ENCODE results near the gene PEAK1.
"Not testable (repeated sequence)": the region's sequence is repeated elsewhere in the genome, so short reads cannot be mapped to it uniquely, and the experiment has no call there.

The PEAK1 gene

GRCh38 chr15:77425104-77425503 lies 5.2 kb upstream of the PEAK1 start:
- DNase-seq, result no peak

DNA sequence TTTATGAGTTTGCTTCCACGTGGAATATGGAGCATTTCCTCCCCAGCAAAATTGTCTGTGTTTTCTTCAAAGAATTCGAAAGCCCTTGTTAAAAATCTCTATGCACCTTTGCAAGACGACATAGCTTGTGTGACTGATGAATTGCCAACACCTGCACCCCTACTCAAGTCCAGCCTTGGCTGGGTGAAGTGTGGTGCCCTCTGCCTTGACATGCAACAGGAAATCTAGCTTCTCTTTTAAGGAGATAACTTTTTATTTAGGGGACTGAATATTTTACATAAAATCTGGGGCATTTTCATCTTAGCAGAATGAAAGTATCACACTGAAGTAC lies 1.4 kb upstream of the PEAK1 start:
- DNase-seq, result no peak

- DNase-seq, result peak; percentile 52
Observed at GRCh38 chr15:77420610-77421369, 886 bp upstream of the PEAK1 start, which contains the start of gene HMG20A. TSS of gene HMG20A (plus strand) at chr15:77420888. CDS start at chr15:77458408, 37,520 bp downstream.

- DNase-seq, result peak; percentile 38
Observed at GRCh38 chr15:77418966-77419835, 703 bp downstream of the PEAK1 start.

GRCh38 chr15:77418391-77418965 lies 1.4 kb downstream of the PEAK1 start:
- DNase-seq, result no peak

GRCh38 chr15:77417602-77418001 lies 2.3 kb downstream of the PEAK1 start:
- no peak for DNase-seq

DNA sequence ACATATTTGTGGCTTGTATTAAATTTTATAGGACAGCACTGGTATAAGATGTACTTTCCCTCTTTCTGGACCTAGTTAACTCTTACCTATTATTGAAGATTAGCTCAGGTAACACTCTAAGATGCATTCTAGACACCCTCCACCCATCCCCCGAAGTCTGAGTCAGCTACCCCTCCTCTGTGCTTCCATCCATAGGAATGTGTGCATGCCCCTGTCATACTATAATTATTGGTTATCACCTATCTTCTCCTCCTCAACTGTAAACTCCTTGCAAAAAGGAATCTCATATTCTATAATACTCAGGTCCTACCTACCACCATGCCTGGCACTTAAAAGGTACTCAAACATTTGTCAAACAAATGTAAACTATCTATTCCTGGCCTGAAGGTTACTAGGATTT lies 3.0 kb downstream of the PEAK1 start:
- DNase-seq, result no peak

DNA sequence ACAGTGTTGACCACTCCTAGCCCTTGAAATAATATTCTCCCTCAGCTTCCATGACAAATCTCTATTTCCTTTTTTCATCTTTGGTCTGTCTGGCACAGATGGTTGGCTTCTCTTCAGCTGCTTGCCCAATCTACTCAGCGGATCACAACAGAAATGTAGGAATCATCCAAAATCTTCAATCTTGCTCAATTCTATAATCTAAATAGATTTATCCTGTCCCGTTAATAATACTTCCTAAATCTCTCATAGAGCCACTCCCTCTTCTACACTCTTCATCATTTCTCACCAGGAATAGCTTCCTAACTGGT lies 3.8 kb downstream of the PEAK1 start:
- DNase-seq, result no peak

- no peak for DNase-seq
Observed at GRCh38 chr15:77415450-77416147, 4.3 kb downstream of the PEAK1 start.

DNA sequence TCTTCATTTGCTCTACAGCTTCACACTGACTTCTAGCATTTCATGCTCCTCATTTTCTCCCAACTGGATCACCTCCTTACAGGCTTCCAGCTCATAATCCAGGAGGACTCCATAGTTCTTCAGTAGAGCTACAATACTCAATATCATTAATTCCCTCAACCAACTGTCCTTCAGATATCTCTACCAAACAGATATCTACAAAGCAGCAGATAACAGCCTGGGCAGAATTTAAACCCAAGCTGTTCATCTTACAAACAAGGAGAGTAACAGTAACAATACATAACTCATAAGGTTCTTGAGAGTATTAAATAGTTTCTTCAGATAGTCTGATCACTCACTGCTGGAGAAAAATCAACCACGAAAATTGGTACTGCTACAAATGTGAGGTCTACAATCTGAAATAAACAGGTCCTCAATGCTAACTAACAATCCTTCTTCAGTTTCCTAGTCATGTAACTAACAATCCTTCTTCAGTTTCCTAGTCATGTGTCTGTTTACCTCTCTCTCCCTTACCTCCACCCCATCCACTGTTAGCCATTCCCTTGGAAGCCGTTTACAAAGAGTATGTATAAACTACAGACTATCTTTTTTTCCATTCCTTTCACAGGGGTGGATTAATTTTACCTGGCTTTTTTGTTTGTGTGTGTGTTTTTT lies 5.0 kb downstream of the PEAK1 start:
- DNase-seq, result no peak

- no peak for DNase-seq
Observed at GRCh38 chr15:77413699-77414349, 6.1 kb downstream of the PEAK1 start.

- DNase-seq, result no peak
Observed at GRCh38 chr15:77412972-77413698, 6.8 kb downstream of the PEAK1 start.

DNA sequence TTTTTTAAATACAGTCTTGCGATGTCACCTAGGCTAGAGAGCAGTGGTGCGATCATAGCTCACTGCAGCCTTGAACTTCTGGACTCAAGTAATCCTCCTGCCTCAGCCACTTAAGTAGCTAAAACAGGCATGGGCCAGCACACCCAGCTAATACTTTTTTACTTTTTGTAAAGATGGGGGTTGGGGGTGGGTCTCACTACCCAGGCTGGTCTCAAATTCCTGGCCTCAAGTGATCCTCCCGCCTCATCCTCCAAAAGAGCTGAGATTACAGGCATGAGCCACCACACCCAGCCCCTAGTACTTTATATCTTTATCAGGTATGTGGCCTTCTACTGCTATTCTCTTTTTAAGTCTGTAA lies 8.3 kb downstream of the PEAK1 start:
- no peak for DNase-seq

DNA sequence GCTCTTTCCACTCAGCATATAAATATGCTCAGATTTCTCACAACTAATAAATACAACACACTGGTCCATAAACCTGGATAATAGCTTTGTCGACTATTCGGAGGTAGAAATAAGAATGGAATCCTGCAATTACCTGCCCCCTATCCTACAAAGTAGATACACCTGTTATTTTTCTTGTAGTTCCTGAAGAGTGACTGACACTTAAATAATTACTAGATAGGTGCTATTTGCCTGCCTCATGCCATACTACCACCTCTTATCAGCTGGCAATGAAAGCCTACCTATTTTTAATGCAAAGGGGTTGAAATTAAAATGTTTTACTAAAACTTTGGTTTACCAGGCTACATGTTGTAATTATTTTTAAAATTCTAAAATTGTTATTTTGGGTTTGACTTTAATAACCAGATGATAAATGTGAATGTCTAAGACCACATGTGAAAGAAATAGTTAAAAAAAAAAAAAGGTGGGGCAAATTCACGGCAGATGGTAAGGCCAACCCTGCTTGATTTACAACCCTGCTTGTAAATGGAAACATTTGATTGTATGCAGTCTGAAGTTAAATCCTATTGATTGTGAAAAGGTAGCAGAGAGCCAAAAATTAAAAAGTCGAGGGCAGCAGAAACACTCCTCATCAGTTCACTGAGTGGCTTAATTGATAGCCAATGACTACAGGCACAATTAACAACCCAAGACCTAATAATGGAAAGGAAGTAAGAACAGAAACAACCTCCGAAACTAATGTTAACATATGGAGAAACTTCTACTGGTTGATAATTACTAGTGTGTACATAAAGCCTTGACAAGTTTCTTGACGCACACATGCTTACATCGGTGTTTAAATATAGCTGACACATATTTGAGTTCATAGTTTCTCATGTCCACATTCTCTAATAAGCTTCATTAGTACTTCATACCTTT lies 8.9 kb downstream of the PEAK1 start:
- no peak for DNase-seq

DNA sequence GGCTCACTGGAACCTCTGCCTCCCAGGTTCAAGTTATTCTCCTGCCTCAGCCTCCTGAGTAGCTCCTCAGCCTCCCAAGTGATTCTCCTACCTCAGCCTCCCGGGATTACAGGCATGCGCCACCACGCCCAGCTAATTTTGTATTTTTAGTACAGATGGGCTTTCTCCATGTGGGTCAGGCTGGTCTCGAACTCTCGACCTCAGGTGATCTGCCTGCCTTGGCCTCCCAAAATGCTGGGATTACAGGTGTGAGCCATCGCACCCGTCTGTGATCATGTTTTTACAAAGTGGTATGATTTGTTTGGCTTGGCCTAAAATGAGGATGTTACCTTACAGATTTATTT lies 9.8 kb downstream of the PEAK1 start:
- DNase-seq, result not testable (repeated sequence)

DNA sequence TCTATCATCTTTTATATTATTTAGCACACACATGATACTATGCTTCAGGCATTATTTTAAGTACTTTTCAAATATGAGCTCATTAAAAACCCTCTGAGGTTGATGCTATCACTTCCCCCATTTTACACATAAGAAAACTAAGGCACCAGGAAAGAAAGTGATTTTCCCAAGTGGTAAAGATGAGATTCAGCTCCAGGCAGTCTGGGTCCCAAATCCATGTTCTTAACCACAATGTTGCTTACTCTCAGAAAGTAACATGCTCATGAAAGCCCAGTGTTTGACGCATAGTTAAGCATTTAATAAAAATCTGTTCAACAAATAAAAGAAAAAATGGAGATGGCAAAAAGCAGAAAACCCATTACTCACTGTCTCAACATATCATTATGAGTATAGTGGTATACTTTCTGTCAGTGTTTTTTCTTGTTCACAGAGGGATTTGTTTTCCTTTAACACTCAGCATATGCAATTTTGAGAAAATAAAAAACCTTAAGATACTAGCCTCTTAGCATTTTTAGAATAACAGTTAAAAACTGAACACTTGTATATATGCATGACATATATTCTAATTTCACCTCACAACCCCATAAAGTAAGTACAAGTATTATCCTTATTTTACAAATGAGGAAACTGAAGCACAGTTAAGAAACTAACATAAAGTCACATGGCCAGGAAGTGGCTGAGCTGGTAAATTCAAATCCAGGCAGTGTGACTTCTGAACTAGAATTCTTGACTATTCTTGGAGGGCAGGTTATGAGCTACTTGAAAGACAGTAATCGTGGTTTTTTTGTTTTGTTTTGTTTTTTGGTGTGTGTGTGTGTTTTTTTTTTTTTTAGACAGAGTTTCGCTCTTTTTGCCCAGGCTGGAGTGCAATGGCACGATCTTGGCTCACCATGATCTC lies 10.4 kb downstream of the PEAK1 start:
- DNase-seq, result no peak

GRCh38 chr15:77406846-77407245 lies 13.1 kb downstream of the PEAK1 start:
- no peak for DNase-seq

DNA sequence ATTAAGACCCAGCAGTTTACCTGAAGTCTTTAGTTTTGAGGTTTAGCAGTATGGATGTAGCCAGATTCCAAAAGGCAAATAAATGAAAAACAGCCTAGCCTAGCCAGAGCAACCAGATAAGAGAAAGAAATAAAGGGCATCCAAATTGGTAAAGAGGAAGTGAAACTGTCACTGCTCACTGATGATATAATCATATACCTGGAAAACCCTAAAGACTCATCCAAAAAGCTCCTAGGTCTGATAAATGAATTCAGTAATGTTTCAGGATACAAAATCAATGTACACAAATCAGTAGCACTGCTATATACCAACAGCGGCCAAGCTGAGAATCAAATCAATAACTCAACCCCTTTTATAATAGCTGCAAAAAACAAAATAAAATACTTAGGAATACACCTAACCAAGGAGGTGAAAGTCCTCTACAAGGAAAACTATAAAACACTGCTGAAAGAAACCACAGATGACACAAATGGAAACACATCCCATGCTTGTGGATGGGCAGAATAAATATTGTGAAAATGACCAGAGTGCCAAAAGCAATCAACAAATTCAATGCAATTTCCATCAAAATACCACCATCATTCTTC lies 13.6 kb downstream of the PEAK1 start:
- DNase-seq, result not testable (repeated sequence)

GRCh38 chr15:77402740-77403379 lies 17.0 kb downstream of the PEAK1 start:
- DNase-seq, result no peak
